Measurements from ENCODE around the gene ST3GAL4.
"Not testable (repeated sequence)": the region's sequence is repeated elsewhere in the genome, so short reads cannot be mapped to it uniquely, and the experiment has no call there.

The ST3GAL4 gene

GRCh38 chr11:126341760-126342161, 13.7 kb upstream of the ST3GAL4 start:
- no peak for TF ChIP-seq CTCF (conservative IDR thresholded peaks at IDR 0.05)
- H3K27ac ChIP-seq: no peak overlapping the region

GRCh38 chr11:126343051-126343450, 12.4 kb upstream of the ST3GAL4 start:
- no peak overlapping the region for H3K27ac ChIP-seq
- no peak for TF ChIP-seq CTCF (conservative IDR thresholded peaks at IDR 0.05)

GRCh38 chr11:126344141-126345080, 11.1 kb upstream of the ST3GAL4 start:
- no peak for TF ChIP-seq CTCF (conservative IDR thresholded peaks at IDR 0.05)
- H3K27ac ChIP-seq: no peak overlapping the region

GRCh38 chr11:126345283-126345682, 10.2 kb upstream of the ST3GAL4 start:
- H3K27ac ChIP-seq: no peak overlapping the region
- TF ChIP-seq CTCF (conservative IDR thresholded peaks at IDR 0.05): no peak

- TF ChIP-seq CTCF (conservative IDR thresholded peaks at IDR 0.05): no peak
- H3K27ac ChIP-seq: no peak overlapping the region
Observed at GRCh38 chr11:126345759-126346585, 9.5 kb upstream of the ST3GAL4 start.

- TF ChIP-seq CTCF (conservative IDR thresholded peaks at IDR 0.05): no peak
- no peak overlapping the region for H3K27ac ChIP-seq
Observed at GRCh38 chr11:126346586-126346940, 8.9 kb upstream of the ST3GAL4 start.

DNA sequence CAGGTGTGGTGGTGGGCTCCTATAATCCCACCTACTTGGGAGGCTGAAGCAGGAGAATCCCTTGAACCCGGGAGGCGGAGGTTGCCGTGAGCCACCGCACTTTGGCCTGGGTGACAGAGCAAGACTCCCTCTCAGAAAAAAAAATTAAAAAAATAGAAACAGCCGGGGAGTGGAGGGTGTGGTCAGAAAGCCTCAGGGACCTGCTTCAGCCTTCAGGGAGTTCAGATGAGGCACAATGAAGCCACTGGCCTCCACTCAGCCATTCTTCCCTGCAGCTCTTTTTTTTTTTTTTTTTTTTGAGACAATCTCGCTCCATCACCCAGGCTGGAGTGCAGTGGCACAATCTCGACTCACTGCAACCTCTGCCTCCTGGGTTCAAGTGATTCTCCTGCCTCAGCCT, 8.5 kb upstream of the ST3GAL4 start:
- not testable (repeated sequence) for H3K27ac ChIP-seq
